ENCODE data around the gene RNF111. TPM values are rescaled to one million over a fixed set of nuclear protein-coding genes. Genes with fewer than 3 reads are reported as not detected.

RNF111 gene
- total and polyA plus RNA-seq, 2 of the 13 experiments (the other 11 are each of a cell fraction or from before 2014, with no cell fraction given) = 12.1 to 23.1 TPM

GRCh38 chr15:59138243-59138642 is 150.8 kb downstream of the RNF111 start (continued):
- TF ChIP-seq ZNF687 (CRISPR knock-in tag; IDR thresholded peaks at IDR 0.05) (peak; percentile 56), ZNF451 (CRISPR knock-in tag; IDR thresholded peaks at IDR 0.05) (no peak), GRHL1 (CRISPR knock-in tag; conservative IDR thresholded peaks at IDR 0.05) (no peak), ZNF296 (CRISPR knock-in tag; conservative IDR thresholded peaks at IDR 0.05) (no peak), ZNF619 (CRISPR knock-in tag; IDR thresholded peaks at IDR 0.05) (peak; percentile 61; the same call in 1 of the 2 replicates), CSRNP2 (CRISPR knock-in tag; conservative IDR thresholded peaks at IDR 0.05; ENCODE audit: low read depth) (no peak), ZMYM4 (CRISPR knock-in tag; IDR thresholded peaks at IDR 0.05) (peak; percentile 78), MLXIP (CRISPR knock-in tag; IDR thresholded peaks at IDR 0.05; ENCODE audit: borderline replicate concordance) (no peak), ZNF367 (CRISPR knock-in tag; IDR thresholded peaks at IDR 0.05; ENCODE audit: borderline replicate concordance) (no peak), ZNF253 (CRISPR knock-in tag; IDR thresholded peaks at IDR 0.05; ENCODE audit: borderline replicate concordance) (no peak), ZNF12 (CRISPR knock-in tag; IDR thresholded peaks at IDR 0.05) (no peak), CTCF (CRISPR knock-in tag; IDR thresholded peaks at IDR 0.05) (peak; percentile 83), SALL1 (CRISPR knock-in tag; IDR thresholded peaks at IDR 0.05) (peak; percentile 28; the same call in 1 of the 2 replicates), ZNF724P (CRISPR knock-in tag; IDR thresholded peaks at IDR 0.05; ENCODE audit: borderline replicate concordance) (no peak), NONO (IDR thresholded peaks at IDR 0.05) (no peak), NONO (CRISPR knock-in tag; conservative IDR thresholded peaks at IDR 0.05) (0 out of 2 replicates have a peak, but pooled peaks have one; percentile 44), SKI (IDR thresholded peaks at IDR 0.05; ENCODE audit: partially characterized antibody) (no peak), SATB2 (CRISPR knock-in tag; IDR thresholded peaks at IDR 0.05) (no peak)
